Endodermal cell (in vitro differentiated cells): Measurements from ENCODE around the gene THAP5. TPM values are rescaled to one million over a fixed set of nuclear protein-coding genes. Genes with fewer than 3 reads are reported as not detected.

Source experiments
- DNase-seq: peaks from one replicate; pipeline ENCODE4 v3.0.0-alpha.2; 2017
- H3K27ac ChIP-seq: 2 replicates; pipeline ENCODE4 v1.5.1; 2013; ENCODE audit warnings: mild to moderate bottlenecking, low read depth, low read length, moderate library complexity
- H3K27me3 ChIP-seq: 2 replicates; pipeline ENCODE4 v1.6.1; 2013; ENCODE audit warnings: mild to moderate bottlenecking, low read length, moderate library complexity; ENCODE audit not compliant: insufficient read depth, control insufficient read depth, poor library complexity, severe bottlenecking
- H3K36me3 ChIP-seq: 2 replicates; pipeline ENCODE4 v1.7.0; 2013; ENCODE audit warnings: mild to moderate bottlenecking, low read length, moderate library complexity; ENCODE audit not compliant: control insufficient read depth, insufficient read depth
- H3K4me1 ChIP-seq: one replicate; pipeline ENCODE4 v1.7.0; 2013; ENCODE audit warnings: low read length; ENCODE audit not compliant: control insufficient read depth, insufficient read depth
- H3K4me3 ChIP-seq: 2 replicates; pipeline ENCODE4 v1.5.1; 2013; ENCODE audit warnings: mild to moderate bottlenecking, low read length, moderate library complexity
- H3K9ac ChIP-seq: 2 replicates; pipeline ENCODE4 v1.6.1; 2013; ENCODE audit warnings: mild to moderate bottlenecking, low read length, moderate library complexity; ENCODE audit not compliant: poor library complexity, severe bottlenecking; ENCODE audit errors: extremely low read depth
- H3K9me3 ChIP-seq: 2 replicates; pipeline ENCODE4 v1.6.1; 2013; ENCODE audit warnings: mild to moderate bottlenecking, low read length, moderate library complexity; ENCODE audit not compliant: control insufficient read depth
- H3K27ac Mint-ChIP-seq: 2 replicates; pipeline ENCODE4 v1.8.0; 2020; ENCODE audit warnings: mixed read lengths
- H3K27me3 Mint-ChIP-seq: 2 replicates; pipeline ENCODE4 v1.8.0; 2021; ENCODE audit warnings: mild to moderate bottlenecking, mixed read lengths; ENCODE audit not compliant: insufficient read depth
- H3K36me3 Mint-ChIP-seq: 2 replicates; pipeline ENCODE4 v1.8.0; 2020; ENCODE audit warnings: low read depth, mixed read lengths
- H3K4me1 Mint-ChIP-seq: 2 replicates; pipeline ENCODE4 v1.8.0; 2020; ENCODE audit warnings: mixed read lengths
- H3K4me3 Mint-ChIP-seq: 2 replicates; pipeline ENCODE4 v1.8.0; 2020; ENCODE audit warnings: mild to moderate bottlenecking, moderate library complexity, mixed read lengths
- H3K9me3 Mint-ChIP-seq: 2 replicates; pipeline ENCODE4 v1.8.0; 2020; ENCODE audit warnings: mild to moderate bottlenecking, mixed read lengths
- WGBS, 2 experiments: methylation state at CpG; one replicate each; pipeline versions ENCODE4 v1.1.5 to v1.1.7; 2013; ENCODE audit warnings: missing lambda C conversion rate in 2 of 2, mixed read lengths in 1 of 2; ENCODE audit not compliant: insufficient coverage in 1 of 2, insufficient read length in 1 of 2; 5-methylcytosine and 5-hydroxymethylcytosine counted together
- total RNA-seq, 2 donors: library from RNA; stranded (reverse); fragmentation: NEBNext Ultra II Directional in 1 of 2; extraction: Animal tissue kit (Norgen Biotek cat#: 25700) in 1 of 2; gene quantifications; 2 replicates in 1 of 2; 3 replicates in 1 of 2; pipeline ENCODE4 v1.2.1, GENCODE V29; 2021
- TF ChIP-seq, protein P1 (sequence below): fragments of 200-600 bp; sonication (generic); conservative IDR thresholded peaks from 2 replicates; pipeline ENCODE4 v1.5.0; 2021; ENCODE audit warnings: antibody characterized with exemption, mild to moderate bottlenecking

THAP5 gene
- total RNA-seq, 2 donors from 2014 or later = 21.5 to 23.8 TPM

GRCh38 chr7:108598153-108598552, 28.6 kb upstream of the THAP5 start:
- Histone ChIP-seq H3K27ac (peak overlapping the region; percentile 44), H3K9me3 (no peaks in the 10 kb centered on the region), H3K4me1 (no peaks in the 10 kb centered on the region), H3K27me3 (no peaks in the 10 kb centered on the region), H3K4me3 (no peak overlapping the region), H3K9ac (no peak overlapping the region), H3K36me3 (no peaks in the 10 kb centered on the region)
- Mint-ChIP-seq H3K9me3 (no peaks in the 10 kb centered on the region), H3K36me3 (no peaks in the 10 kb centered on the region), H3K4me3 (no peak overlapping the region), H3K27ac (no peak overlapping the region), H3K27me3 (peaks cover 5% of the 10 kb centered on the region), H3K4me1 (peaks cover 12% of the 10 kb centered on the region)
- 73% methylated on average over 2 of the region's 2 CpGs; no CpG with 5 or more reads in 1 of the 2 experiments for WGBS, 2 experiments
- no peak for DNase-seq
- TF ChIP-seq, protein P1, sequence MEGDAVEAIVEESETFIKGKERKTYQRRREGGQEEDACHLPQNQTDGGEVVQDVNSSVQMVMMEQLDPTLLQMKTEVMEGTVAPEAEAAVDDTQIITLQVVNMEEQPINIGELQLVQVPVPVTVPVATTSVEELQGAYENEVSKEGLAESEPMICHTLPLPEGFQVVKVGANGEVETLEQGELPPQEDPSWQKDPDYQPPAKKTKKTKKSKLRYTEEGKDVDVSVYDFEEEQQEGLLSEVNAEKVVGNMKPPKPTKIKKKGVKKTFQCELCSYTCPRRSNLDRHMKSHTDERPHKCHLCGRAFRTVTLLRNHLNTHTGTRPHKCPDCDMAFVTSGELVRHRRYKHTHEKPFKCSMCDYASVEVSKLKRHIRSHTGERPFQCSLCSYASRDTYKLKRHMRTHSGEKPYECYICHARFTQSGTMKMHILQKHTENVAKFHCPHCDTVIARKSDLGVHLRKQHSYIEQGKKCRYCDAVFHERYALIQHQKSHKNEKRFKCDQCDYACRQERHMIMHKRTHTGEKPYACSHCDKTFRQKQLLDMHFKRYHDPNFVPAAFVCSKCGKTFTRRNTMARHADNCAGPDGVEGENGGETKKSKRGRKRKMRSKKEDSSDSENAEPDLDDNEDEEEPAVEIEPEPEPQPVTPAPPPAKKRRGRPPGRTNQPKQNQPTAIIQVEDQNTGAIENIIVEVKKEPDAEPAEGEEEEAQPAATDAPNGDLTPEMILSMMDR = no peak

- H3K4me3 Mint-ChIP-seq = no peak overlapping the region
- 97 to 100% methylated on average over 3 to 4 of the region's 4 CpGs for WGBS, 2 experiments
- H3K27ac Mint-ChIP-seq = no peak overlapping the region
- H3K4me3 ChIP-seq = no peak overlapping the region
- peaks cover 6% of the 10 kb centered on the region for H3K27me3 Mint-ChIP-seq
- no peak overlapping the region for H3K27ac ChIP-seq
- TF ChIP-seq, protein P1 = no peak
- H3K9me3 ChIP-seq = no peaks in the 10 kb centered on the region
- no peak for DNase-seq
- H3K9me3 Mint-ChIP-seq = no peaks in the 10 kb centered on the region
- H3K36me3 ChIP-seq = no peaks in the 10 kb centered on the region
- peaks cover 13% of the 10 kb centered on the region for H3K4me1 Mint-ChIP-seq
- H3K27me3 ChIP-seq = no peaks in the 10 kb centered on the region
- H3K9ac ChIP-seq = no peak overlapping the region
- H3K4me1 ChIP-seq = no peaks in the 10 kb centered on the region
- no peaks in the 10 kb centered on the region for H3K36me3 Mint-ChIP-seq
These were observed 27.1 kb upstream of the THAP5 start for GRCh38 chr7:108596560-108596959.

DNA sequence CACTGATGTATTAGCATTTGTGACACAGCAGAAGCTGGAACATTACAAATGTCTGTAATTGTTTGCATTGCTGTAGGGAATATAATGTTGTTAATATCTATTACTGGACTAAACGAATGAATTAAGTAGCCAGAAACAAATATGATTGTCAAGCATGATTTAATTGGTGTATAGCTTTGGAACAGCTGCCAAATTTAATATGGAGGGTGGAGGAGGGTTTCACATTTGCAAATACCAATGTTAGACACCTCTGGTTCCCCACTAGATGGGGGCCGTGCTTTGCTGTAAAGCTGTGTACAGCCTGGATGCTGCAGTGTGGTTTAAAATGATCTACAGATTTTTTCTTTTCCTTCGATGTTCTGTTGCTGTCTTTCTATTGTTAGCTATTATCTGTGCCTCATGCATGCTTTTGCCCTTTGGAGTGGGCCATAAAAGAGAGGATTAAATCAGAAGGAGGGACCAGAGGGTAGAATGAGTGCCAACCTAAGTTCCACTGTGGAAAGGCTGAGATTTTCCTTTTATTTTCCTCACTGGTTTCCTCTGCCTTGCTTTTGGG, 23.2 kb upstream of the THAP5 start:
- Histone ChIP-seq H3K4me3 (no peak overlapping the region), H3K27ac (no peak overlapping the region), H3K9me3 (no peaks in the 10 kb centered on the region), H3K4me1 (no peaks in the 10 kb centered on the region), H3K9ac (no peak overlapping the region), H3K36me3 (no peaks in the 10 kb centered on the region), H3K27me3 (no peaks in the 10 kb centered on the region)
- no peak overlapping the region for H3K4me3 Mint-ChIP-seq
- no peaks in the 10 kb centered on the region for H3K36me3 Mint-ChIP-seq
- WGBS, 2 experiments = 67 to 82% methylated on average over 2 to 3 of the region's 3 CpGs
- no peak overlapping the region for H3K27ac Mint-ChIP-seq
- H3K9me3 Mint-ChIP-seq = no peaks in the 10 kb centered on the region
- no peak for DNase-seq
- TF ChIP-seq, protein P1 = peak; percentile 44
- peaks cover 11% of the 10 kb centered on the region for H3K27me3 Mint-ChIP-seq
- H3K4me1 Mint-ChIP-seq = peaks cover 10% of the 10 kb centered on the region
